PC-3 (cell line): ENCODE measurements around the gene CHD1.

Source experiments
- EZH2phosphoT487 ChIP-seq: fragments of 300-600 bp; sonication (generic); IDR thresholded peaks from 2 replicates; pipeline ENCODE4 v1.6.1; 2018; ENCODE audit warnings: mild to moderate bottlenecking, antibody characterized with exemption, low read length, borderline replicate concordance
- TF ChIP-seq, protein P1 (sequence below): fragments of 300-600 bp; sonication (generic); conservative IDR thresholded peaks from 2 replicates; pipeline ENCODE4 v1.5.1; 2017; ENCODE audit warnings: antibody characterized with exemption, low read depth, mild to moderate bottlenecking, low read length

DNA sequence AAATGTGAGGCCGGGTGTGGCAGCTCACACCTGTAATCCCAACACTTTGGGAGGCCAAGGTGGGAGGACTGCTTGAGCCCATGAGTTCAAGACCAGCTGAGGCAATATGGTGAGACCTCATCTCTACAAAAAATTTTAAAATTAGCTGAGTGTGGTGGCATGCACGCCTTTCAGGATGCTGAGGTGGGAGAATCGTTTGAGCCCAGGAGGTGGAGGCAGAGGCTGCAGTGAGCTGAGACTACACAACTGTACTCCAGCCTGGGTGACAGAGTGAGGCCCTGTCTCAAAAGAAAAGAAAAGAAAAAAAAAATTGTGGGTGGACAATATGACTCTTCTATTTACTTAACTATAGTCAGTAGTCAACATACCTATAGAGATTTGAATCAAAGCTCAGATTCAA lies 4.8 kb downstream of the CHD1 start:
- TF ChIP-seq, protein P1, sequence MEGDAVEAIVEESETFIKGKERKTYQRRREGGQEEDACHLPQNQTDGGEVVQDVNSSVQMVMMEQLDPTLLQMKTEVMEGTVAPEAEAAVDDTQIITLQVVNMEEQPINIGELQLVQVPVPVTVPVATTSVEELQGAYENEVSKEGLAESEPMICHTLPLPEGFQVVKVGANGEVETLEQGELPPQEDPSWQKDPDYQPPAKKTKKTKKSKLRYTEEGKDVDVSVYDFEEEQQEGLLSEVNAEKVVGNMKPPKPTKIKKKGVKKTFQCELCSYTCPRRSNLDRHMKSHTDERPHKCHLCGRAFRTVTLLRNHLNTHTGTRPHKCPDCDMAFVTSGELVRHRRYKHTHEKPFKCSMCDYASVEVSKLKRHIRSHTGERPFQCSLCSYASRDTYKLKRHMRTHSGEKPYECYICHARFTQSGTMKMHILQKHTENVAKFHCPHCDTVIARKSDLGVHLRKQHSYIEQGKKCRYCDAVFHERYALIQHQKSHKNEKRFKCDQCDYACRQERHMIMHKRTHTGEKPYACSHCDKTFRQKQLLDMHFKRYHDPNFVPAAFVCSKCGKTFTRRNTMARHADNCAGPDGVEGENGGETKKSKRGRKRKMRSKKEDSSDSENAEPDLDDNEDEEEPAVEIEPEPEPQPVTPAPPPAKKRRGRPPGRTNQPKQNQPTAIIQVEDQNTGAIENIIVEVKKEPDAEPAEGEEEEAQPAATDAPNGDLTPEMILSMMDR: no peak
- no peak for TF ChIP-seq EZH2phosphoT487
